Measurements from ENCODE around the gene MRPL34.

MRPL34 gene

GRCh38 chr19:17353386-17353785 is 47.7 kb downstream of the MRPL34 start:
- DNase-seq (ENCODE audit: low read depth in 2 of 2) = no peak
- TF ChIP-seq, protein P1, sequence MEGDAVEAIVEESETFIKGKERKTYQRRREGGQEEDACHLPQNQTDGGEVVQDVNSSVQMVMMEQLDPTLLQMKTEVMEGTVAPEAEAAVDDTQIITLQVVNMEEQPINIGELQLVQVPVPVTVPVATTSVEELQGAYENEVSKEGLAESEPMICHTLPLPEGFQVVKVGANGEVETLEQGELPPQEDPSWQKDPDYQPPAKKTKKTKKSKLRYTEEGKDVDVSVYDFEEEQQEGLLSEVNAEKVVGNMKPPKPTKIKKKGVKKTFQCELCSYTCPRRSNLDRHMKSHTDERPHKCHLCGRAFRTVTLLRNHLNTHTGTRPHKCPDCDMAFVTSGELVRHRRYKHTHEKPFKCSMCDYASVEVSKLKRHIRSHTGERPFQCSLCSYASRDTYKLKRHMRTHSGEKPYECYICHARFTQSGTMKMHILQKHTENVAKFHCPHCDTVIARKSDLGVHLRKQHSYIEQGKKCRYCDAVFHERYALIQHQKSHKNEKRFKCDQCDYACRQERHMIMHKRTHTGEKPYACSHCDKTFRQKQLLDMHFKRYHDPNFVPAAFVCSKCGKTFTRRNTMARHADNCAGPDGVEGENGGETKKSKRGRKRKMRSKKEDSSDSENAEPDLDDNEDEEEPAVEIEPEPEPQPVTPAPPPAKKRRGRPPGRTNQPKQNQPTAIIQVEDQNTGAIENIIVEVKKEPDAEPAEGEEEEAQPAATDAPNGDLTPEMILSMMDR (IDR thresholded peaks at IDR 0.05; ENCODE audit: low read depth, low read length) = no peak
- no peak overlapping the region for H3K4me3 ChIP-seq (replicated peaks in 1 of 2; ENCODE audit: low read depth in 2 of 2, low read length in 2 of 2)

All from cardiac fibroblast (primary cell).